Measurements from ENCODE around the gene SMIM38. TPM values are rescaled to one million over a fixed set of nuclear protein-coding genes. Genes with fewer than 3 reads are reported as not detected.
A peak's percentile ranks its signal among the peaks of the same experiment; 100 is the strongest.

SMIM38 gene
- total and polyA plus RNA-seq, 2 of the 4 experiments (the other 2 are of a cell fraction): under 0.01 to 0.05 TPM

DNA sequence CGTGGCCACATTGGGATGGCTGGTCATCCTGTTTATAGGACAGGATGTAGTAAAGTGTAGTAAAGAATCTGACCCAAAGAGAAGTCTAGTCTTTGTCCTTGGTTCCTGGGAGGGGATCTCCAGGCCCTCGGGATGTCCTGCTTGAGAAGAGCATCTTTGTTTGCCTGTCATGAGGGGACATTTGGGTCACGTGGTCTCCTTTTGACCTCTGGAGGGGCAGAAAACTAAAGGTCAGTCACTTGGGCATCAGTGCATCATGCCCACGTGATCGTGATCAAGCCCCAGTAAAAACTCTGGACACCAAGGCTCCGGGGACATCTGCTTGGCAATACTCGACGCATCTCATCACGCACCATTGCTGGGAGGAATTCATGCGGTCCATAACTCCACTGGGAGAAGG lies 9.1 kb downstream of the SMIM38 start:
- no peaks in the 10 kb centered on the region for H3K36me3 ChIP-seq (ENCODE audit: control insufficient read depth, insufficient read depth, low read length)
- H3K79me1 ChIP-seq (ENCODE audit: low read depth in 1 of 2, low read length in 2 of 2): no peaks in the 10 kb centered on the region
- no peak overlapping the region for H3K4me3 ChIP-seq (ENCODE audit: insufficient read depth, low read depth, low read length)
- no peak overlapping the region for H3K4me2 ChIP-seq (ENCODE audit: low read depth, low read length)
- peak overlapping the region; percentile 87 for H2BK120ac ChIP-seq (ENCODE audit: low read depth, low read length)
- peak overlapping the region; percentile 40; the same call in 1 of the 2 replicates for H2AK5ac ChIP-seq (ENCODE audit: low read depth, low read length)
- H4K91ac ChIP-seq (ENCODE audit: insufficient read depth, low read depth, low read length): no peak overlapping the region
- H2BK20ac ChIP-seq (ENCODE audit: low read depth, low read length): no peak overlapping the region; the same call in 1 of the 2 replicates
- ATAC-seq (ENCODE audit: low read depth): no peak
- peak overlapping the region; percentile 81; the same call in 1 of the 3 replicates for H2BK15ac ChIP-seq (ENCODE audit: low read depth, low read length)
- no peak for DNase-seq
- in situ Hi-C loops (cut with MboI; ENCODE audit: low sequenced_read_pairs) (no loop called here), intact Hi-C loops (cut with micrococcal nuclease) (no loop called here), dilution Hi-C loops (cut with HindIII; ENCODE audit: low sequenced_read_pairs, unreplicated experiment) (no loop called here)
- H3K27ac ChIP-seq (ENCODE audit: insufficient read depth, low read length): no peak overlapping the region
- H3K23ac ChIP-seq (ENCODE audit: low read depth, low read length): no peak overlapping the region
- no peaks in the 10 kb centered on the region for H4K20me1 ChIP-seq (ENCODE audit: insufficient read depth, low read length)
- BruUV-seq (replicated peaks): no TSS peak
- ChIA-PET POLR2A (ENCODE audit: unreplicated experiment) (no interaction called here), CTCF (no interaction called here)
- 63% methylated on average over 3 of the region's 10 CpGs; no CpG with 5 or more reads in 1 of the 2 experiments for WGBS, 2 experiments (ENCODE audit: extremely low coverage in 2 of 2, insufficient read length in 1 of 2)
- no peak overlapping the region for H2BK5ac ChIP-seq (ENCODE audit: low read depth, low read length, poor library complexity, severe bottlenecking)
- H2AK9ac ChIP-seq (replicated peaks; ENCODE audit: low read depth, low read length, poor library complexity): no peak overlapping the region
- peaks cover 6% of the 10 kb centered on the region for H3K9me1 ChIP-seq (ENCODE audit: insufficient read depth, low read length)
- H3K9me3 ChIP-seq (ENCODE audit: control insufficient read depth, insufficient read depth, low read length): no peaks in the 10 kb centered on the region
- no peak overlapping the region for H4K8ac ChIP-seq (ENCODE audit: low read depth in 2 of 2, low read length in 2 of 2)
- no peak overlapping the region; the same call in 1 of the 2 replicates for H3K14ac ChIP-seq (replicated peaks; ENCODE audit: low read depth, low read length)
- no peak overlapping the region for H4K5ac ChIP-seq (ENCODE audit: low read depth, low read length)
- H3K4ac ChIP-seq (ENCODE audit: low read depth, low read length): peak overlapping the region; percentile 44
- TF ChIP-seq NFE2L2 (IDR thresholded peaks at IDR 0.05; ENCODE audit: low read depth, low read length) (no peak), RFX5 (IDR thresholded peaks at IDR 0.05; ENCODE audit: low read depth, low read length) (no peak), POLR2A (IDR thresholded peaks at IDR 0.05; ENCODE audit: low read depth, low read length) (no peak), CHD1 (IDR thresholded peaks at IDR 0.05; ENCODE audit: low read depth, low read length) (no peak), RAD21 (IDR thresholded peaks at IDR 0.05; ENCODE audit: low read length) (no peak), CEBPB (IDR thresholded peaks at IDR 0.05; ENCODE audit: low read depth, low read length) (no peak), RCOR1 (IDR thresholded peaks at IDR 0.05; ENCODE audit: insufficient replicate concordance, low read length) (no peak), SMC3 (IDR thresholded peaks at IDR 0.05; ENCODE audit: low read depth, low read length) (no peak), BHLHE40 (IDR thresholded peaks at IDR 0.05; ENCODE audit: low read depth, low read length) (no peak), MAZ (IDR thresholded peaks at IDR 0.05; ENCODE audit: borderline replicate concordance, low read depth, low read length) (no peak), FOS (IDR thresholded peaks at IDR 0.05; ENCODE audit: low read depth, low read length) (no peak), MAFK (IDR thresholded peaks at IDR 0.05; ENCODE audit: low read depth, low read length) (no peak)
- TF ChIP-seq, protein P1, sequence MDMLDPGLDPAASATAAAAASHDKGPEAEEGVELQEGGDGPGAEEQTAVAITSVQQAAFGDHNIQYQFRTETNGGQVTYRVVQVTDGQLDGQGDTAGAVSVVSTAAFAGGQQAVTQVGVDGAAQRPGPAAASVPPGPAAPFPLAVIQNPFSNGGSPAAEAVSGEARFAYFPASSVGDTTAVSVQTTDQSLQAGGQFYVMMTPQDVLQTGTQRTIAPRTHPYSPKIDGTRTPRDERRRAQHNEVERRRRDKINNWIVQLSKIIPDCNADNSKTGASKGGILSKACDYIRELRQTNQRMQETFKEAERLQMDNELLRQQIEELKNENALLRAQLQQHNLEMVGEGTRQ (IDR thresholded peaks at IDR 0.05; ENCODE audit: low read depth, low read length): no peak
- TF ChIP-seq, protein P2, sequence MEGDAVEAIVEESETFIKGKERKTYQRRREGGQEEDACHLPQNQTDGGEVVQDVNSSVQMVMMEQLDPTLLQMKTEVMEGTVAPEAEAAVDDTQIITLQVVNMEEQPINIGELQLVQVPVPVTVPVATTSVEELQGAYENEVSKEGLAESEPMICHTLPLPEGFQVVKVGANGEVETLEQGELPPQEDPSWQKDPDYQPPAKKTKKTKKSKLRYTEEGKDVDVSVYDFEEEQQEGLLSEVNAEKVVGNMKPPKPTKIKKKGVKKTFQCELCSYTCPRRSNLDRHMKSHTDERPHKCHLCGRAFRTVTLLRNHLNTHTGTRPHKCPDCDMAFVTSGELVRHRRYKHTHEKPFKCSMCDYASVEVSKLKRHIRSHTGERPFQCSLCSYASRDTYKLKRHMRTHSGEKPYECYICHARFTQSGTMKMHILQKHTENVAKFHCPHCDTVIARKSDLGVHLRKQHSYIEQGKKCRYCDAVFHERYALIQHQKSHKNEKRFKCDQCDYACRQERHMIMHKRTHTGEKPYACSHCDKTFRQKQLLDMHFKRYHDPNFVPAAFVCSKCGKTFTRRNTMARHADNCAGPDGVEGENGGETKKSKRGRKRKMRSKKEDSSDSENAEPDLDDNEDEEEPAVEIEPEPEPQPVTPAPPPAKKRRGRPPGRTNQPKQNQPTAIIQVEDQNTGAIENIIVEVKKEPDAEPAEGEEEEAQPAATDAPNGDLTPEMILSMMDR (conservative IDR thresholded peaks at IDR 0.05; ENCODE audit: low read depth, low read length): no peak
- TF ChIP-seq, protein P3, sequence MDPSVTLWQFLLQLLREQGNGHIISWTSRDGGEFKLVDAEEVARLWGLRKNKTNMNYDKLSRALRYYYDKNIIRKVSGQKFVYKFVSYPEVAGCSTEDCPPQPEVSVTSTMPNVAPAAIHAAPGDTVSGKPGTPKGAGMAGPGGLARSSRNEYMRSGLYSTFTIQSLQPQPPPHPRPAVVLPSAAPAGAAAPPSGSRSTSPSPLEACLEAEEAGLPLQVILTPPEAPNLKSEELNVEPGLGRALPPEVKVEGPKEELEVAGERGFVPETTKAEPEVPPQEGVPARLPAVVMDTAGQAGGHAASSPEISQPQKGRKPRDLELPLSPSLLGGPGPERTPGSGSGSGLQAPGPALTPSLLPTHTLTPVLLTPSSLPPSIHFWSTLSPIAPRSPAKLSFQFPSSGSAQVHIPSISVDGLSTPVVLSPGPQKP (IDR thresholded peaks at IDR 0.05; ENCODE audit: borderline replicate concordance, low read depth, low read length): no peak
- H3K27me3 ChIP-seq (ENCODE audit: control insufficient read depth, insufficient read depth, low read length): no peaks in the 10 kb centered on the region
- H3K9ac ChIP-seq (ENCODE audit: low read depth, low read length): no peak overlapping the region
- peak overlapping the region; percentile 60 for H2AFZ ChIP-seq (replicated peaks; ENCODE audit: low read length, poor library complexity)
- no peak overlapping the region for H3K56ac ChIP-seq (ENCODE audit: extremely low read depth, insufficient read depth, low read length)
- H3K4me1 ChIP-seq (ENCODE audit: control insufficient read depth, insufficient read depth, low read length): peaks cover 14% of the 10 kb centered on the region
- H3K18ac ChIP-seq (ENCODE audit: low read depth, low read length): no peak overlapping the region

Data from IMR-90 (cell line).